Fibroblast of skin of abdomen (primary cell): Measurements from ENCODE around the gene PCP2.
A peak's percentile ranks its signal among the peaks of the same experiment; 100 is the strongest.
"Not testable (repeated sequence)": the region's sequence is repeated elsewhere in the genome, so short reads cannot be mapped to it uniquely, and the experiment has no call there.

Experiments
- DNase-seq: peaks from one replicate; pipeline ENCODE4 v3.0.0-alpha.2; 2013

PCP2 gene

DNA sequence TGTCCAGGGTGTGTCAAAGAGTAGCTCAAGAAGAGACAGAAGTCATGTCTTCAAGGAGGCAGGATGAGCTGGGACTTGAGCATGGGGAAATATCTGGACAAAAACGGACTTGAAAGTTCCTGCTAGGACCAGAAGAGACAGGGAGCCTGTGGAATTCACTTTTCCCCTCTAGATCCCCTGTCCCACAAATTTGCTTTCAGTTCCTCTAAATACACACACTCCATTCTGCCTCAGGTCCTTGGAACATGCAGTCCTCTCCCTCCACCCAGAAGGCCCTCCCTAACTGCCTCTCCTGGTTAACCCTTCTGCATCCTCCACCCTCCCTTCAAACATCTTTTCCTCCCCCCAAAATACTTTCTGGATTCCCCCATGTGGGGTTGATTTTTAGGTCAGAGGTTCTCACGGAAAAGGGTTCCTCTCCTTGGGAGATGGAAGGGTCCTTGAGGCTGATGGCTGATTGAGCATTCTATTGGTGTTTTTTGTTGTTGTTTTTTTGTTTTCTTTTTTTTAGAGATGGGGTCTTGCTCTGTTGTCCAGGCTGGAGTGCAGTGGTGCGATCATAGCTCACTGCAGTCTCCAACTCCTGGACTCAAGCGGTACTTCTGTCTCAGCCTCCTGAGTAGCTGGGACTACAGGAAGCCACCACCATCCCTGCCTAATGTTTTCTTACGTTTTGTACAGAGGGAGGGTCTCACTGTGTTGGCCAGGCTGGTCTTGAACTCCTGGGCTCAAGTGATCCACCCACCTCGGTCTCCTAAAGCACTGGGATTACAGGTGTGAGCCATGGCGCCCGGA is 28.4 kb upstream of the PCP2 start:
- no peak for DNase-seq

DNA sequence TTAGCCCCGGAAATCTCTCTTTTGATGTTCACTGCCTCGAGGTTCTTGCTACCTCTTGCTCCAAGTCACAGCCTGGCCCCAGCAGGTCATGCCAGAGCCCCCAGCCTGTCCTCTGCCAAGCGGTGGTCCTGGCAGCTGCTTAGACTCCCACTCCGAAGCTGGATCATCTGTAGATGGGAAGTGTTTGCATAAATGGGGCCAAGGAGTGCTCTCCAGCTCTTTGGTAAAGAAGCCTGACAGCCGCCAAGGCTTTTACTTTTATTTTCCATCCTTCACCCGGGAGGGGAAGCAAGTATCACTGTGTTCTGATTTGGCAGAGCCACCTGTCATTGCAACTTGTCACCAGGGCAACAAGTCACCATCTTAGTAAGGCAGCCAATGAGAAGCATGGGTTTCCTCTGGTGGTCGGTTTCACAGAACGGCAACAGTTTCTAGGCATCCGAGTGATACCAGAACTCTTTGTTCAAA is 24.7 kb upstream of the PCP2 start:
- no peak for DNase-seq

DNA sequence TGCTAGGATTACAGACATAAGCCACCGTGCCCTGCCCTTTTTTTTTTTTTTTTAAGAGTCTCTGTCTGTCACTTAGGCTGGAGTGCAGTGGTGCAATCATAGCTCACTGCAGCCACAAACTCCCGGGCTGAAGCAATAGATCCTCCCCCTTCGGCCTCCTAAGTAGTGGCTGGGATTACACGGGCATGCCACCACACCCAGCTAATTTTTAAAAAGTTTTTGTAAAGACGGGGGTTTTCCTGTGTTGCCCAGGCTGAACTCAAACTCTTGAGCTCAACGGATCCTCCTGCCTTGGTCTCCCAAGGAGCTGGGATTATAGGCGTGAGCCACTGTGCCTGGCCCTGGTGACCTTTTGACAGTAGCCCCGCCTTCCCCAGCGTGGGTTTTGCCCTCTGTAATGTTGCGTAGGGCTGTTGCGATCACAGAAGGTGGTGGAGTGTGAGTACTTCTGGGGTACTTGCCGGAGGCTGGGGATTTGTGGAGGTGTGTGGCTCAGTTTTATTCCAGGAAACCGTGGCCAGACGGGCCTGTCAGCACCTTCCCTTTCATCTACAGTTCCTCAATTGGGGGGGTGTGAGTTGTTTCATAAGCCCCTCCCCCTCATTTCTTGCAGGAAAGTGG is 23.7 kb upstream of the PCP2 start:
- DNase-seq, result no peak

DNA sequence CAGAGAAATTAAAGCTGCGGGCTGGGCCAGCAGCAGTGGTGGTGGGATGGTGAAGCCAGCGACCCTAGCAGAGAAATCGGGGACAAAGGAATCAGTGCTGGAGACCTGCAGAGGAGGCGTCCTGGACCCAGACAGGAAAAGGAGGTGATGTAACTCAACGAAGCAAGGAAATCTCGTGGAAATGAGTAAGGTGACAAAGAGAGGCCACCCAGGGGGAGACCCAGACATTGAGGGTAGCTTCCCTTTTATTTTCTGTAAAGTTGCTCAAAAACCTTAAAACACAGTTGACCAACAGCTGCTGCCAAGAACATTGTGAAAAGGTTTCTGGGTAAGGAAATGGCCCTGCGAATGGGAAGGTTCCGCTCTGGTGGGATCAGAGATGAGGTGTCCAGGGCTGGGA is 22.1 kb upstream of the PCP2 start:
- DNase-seq, result no peak

DNA sequence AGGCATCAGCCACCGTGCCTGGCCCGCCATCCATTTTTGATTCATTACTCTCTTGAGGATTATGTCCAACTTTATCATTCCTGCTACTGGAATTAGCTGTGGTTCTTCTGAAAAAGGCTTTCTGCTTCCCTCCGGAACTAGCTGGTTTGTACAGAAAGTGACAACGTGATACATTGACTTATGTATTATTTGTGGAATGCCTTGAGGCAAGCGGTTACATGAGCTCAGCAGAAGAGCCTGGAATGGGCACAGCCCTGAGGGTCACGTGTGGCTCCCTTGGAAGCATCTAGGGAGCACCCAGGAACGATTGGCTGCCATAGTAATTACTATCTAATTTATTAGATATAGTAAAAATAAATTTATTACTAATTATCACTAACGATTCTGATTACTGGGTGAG is 20.9 kb upstream of the PCP2 start:
- DNase-seq, result no peak

DNA sequence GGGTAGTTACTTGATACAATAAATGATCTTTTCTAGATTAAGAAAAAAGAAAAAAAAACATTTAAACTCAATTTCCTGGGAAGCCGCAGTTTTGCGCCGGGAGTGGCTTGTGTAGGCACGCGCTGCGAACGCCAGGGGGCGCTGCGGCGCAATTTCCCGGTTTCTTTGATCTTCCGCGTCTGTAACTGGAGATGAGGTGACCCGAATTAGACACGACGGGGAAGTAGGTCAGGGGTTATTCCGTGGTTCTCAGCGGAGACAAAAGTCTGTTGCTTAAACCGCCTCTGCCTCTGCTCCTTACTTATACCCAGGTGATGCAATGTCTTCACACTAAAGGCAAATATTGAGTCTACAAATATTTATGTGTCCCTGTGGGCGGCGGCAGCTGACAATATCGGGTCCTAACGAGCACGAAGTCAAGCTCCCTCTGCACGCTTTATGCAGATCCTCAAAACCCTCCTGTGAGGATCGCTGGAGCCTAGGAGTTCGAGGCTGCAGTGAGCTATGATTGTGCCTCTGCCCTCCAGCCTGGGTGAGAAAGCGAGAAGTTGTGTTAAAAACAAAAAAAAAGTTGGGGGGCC is 18.6 kb upstream of the PCP2 start:
- DNase-seq, result peak; percentile 62

DNA sequence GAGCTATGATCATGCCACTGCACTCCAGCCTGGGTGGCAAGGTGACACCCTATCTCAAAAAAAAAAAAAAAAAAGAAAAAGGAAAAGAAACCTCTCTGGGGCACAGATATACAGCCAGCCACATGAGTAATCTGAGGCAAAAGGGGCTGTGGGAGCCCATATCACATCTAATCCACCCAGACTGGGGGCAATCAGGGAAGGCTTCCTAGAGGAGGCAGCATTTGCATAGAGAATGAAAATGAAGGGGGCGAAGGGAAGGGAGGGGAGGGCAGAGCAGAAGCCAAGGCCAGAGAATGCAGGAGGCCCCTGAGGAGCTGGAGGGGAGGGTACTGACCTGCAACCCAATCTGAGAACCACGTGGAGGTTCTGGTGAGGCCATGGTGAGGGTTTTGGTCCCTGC is 16.6 kb upstream of the PCP2 start:
- no peak for DNase-seq

DNA sequence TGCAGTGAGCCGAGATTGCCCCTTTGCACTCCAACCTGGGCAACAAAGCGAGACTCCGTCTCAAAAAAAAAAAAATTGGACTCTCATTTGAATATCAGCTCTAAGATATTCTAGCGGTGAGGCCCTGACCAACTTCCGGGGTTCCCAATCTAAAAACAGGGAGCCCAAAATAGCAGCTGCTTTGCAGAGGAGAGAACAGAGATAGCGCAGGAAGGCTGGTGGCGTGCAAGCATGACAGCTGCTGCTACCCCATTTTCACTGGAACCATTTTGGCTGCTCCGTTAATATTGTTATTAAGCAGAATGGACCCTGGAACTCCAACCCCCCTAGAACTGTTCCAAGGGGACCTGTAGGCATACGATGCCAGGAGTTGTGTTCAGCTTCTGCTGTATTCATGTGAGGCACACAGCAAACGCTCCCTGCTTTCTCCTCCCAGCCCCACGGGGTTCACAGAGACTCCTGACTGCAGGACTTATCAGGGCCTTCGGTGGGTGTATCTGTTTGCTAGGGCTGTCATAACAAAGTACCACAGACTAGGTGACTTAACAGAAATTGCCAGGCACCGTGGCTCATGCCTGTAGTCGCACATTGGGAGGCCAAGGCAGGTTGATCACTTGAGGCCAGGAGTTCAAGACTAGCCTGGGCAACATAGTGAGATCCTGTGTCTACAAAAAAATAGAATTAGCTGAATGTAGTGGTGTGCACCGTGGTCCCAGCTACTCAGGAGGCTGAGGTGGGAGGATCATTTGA is 14.9 kb upstream of the PCP2 start:
- DNase-seq, result no peak

DNA sequence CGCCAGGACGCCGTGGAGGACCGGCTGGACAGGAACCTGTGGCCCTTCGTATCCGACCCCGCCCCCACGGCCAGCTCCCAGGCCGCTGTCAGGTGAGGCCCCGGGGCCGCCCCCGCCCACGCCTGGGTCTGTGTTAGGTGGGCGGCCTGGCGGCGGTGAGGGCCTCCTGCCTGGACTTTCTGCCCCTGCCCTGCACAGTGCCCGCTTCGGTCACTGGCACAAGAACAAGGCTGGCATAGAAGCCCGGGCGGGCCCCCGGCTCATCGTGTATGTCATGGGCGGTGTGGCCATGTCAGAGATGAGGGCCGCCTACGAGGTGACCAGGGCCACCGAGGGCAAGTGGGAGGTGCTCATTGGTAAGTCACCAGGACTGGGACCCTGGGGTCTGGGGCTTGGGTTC is 13.6 kb upstream of the PCP2 start:
- DNase-seq, result no peak

DNA sequence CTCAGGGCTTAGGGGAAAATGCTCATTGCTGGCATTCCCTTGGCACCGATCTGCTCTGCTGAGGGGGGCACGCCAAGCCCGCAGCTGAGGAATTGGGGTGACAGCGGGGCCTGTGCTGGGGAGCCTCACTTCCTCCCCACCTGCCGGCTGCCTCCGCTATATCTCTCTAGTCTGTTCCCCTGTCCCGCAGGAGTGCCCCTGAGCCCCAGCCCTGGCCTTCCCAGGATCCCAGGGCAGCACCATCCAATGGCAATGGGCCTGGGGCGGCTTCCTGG is 12.8 kb upstream of the PCP2 start:
- DNase-seq, result no peak

DNA sequence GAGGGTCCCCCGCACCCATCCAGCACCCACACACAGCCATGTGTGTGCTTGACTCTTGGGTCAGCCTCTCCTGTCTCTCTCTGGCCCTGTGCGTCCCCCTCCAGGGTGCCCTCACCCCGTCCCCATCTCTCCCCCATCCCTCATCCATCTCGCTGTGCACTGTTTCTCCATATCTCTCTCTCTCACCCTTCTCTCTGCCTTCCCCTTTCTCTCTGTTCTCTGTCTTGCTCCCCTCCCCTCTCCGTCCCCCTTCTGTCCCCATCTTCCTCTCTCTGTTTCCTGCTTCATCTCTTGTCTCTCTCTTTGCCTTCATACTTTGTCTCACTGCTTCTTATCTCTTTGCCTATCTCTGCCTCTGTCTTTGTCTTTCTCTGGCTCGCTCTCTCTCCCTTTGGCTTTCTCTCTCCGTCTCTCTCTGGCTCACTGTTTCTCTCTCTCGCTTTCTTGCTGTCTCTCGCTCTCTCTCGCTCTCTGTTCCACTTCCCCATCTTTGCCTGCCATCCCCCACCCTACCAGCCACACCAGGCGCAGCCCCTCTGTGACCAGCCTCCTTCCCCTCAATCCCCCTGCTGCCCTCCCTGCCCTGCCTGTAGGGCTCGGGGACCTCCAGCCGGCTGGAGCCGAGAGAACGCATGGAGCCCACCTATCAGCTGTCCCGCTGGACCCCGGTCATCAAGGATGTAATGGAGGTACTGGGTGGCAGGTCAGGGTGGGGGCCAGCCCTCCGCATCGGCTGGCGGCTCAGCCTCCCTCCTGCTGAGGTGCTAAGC is 12.3 kb upstream of the PCP2 start:
- no peak for DNase-seq

DNA sequence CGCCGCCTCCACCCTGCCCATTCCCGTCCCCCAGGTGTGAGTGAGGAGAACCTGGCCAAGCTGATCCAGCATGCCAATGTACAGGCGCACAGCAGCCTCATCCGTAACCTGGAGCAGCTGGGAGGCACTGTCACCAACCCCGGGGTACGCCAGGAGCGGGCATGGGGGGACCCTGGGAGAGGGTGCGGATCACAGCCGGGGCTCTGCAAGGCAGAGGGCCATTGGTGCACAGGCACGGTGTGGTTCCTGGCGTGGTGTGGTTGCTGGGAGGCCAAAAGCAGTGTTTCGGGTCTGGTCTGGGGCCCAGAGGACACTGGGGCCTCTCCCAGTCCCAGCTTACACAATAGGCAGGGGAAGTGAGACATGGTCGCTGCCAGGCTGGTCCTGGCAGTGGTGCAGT is 11.6 kb upstream of the PCP2 start:
- DNase-seq, result no peak

DNA sequence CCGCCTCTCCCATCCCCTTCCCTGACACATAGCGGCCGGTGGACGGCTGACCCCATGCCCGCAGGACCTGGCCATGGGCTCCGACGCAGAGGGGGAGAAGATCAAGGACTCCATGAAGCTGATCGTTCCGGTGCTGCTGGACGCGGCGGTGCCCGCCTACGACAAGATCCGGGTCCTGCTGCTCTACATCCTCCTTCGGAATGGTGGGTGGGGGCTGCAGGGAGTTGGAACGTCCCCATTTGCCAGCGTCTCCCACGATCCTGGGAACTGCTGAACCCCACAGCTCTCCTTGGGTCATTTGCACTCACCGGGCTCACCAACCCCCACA is 11.0 kb upstream of the PCP2 start:
- no peak for DNase-seq

DNA sequence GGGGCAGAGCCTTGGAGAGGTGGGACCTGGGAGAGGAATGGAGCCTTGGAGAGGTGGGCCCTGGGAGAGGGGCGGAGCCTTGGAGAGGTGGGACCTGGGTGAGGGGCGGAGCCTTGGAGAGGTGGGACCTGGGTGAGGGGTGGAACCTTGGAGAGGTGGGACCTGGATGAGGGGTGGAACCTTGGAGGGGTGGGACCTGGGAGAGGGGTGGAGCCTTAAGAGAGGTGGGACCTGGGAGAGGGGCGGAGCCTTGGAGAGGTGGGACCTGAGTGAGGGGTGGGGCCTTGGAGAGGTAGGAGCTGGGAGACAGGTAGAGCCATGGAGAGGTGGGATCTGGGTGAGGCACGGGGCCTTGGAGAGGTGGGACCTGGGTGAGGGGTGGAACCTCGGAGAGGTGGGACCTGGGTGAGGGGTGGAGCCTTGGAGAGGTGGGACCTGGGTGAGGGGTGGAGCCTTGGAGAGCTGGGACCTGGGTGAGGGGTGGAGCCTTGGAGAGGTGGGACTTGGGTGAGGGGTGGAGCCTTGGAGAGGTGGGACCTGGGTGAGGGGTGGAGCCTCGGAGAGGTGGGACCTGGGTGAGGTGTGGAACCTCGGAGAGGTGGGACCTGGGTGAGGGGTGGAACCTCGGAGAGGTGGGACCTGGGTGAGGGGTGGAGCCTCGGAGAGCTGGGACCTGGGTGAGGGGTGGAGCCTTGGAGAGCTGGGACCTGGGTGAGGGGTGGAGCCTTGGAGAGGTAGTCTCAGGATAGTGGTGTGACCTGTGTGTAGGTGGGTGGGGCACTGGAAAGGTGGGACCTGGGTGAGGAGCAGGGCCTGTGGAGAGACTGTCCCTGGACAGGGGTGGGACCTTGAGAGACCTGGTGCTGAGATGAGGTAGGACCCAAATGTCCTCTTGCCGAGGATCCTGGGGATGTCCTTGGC is 10.4 kb upstream of the PCP2 start:
- DNase-seq, result not testable (repeated sequence)

DNA sequence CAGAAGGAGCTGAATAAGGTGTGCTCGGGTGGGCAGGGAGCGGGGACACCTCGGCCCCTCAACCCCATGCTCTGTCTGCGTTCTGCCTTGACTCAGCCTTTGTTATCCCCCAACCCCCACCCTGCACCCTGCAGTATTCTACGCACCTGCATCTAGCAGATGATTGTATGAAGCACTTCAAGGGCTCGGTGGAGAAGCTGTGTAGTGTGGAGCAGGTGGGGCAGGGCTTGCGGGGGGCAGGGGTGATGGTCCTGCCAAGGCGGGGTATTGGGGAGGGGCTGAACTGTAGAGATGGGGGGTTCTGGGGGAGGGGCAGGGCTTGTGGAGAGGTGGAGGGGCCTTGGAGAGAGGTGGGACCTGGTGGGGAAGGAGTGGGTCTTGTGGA is 9.5 kb upstream of the PCP2 start:
- DNase-seq, result no peak

DNA sequence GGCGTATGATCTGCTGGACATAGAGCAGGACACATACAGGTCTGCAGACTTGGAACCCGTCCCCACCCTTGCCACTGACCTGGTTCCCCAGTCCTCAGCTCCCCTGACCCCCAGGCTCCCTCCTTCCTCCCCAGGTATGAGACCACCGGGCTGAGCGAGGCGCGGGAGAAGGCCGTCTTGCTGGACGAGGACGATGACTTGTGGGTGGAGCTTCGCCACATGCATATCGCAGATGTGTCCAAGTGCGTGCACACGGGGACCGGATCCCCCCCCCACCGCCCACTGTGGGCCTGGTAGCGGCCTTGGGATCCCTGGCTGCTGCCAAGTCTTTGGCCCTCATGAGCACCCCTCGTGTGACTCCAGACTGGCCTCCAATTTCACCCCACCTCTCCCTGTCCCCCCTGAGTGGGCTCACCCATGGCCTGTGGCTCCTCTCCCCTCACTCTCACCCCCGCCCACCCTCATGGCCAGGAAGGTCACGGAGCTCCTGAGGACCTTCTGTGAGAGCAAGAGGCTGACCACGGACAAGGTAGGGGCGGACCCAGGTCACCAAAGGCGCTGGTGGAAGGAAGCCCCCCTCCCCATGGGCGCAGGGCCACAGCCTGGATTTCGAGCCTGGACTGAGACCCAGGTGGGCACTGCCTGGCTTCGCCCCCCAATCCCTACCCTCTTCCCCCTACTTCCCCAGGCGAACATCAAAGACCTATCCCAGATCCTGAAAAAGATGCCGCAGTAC is 8.9 kb upstream of the PCP2 start:
- no peak for DNase-seq

DNA sequence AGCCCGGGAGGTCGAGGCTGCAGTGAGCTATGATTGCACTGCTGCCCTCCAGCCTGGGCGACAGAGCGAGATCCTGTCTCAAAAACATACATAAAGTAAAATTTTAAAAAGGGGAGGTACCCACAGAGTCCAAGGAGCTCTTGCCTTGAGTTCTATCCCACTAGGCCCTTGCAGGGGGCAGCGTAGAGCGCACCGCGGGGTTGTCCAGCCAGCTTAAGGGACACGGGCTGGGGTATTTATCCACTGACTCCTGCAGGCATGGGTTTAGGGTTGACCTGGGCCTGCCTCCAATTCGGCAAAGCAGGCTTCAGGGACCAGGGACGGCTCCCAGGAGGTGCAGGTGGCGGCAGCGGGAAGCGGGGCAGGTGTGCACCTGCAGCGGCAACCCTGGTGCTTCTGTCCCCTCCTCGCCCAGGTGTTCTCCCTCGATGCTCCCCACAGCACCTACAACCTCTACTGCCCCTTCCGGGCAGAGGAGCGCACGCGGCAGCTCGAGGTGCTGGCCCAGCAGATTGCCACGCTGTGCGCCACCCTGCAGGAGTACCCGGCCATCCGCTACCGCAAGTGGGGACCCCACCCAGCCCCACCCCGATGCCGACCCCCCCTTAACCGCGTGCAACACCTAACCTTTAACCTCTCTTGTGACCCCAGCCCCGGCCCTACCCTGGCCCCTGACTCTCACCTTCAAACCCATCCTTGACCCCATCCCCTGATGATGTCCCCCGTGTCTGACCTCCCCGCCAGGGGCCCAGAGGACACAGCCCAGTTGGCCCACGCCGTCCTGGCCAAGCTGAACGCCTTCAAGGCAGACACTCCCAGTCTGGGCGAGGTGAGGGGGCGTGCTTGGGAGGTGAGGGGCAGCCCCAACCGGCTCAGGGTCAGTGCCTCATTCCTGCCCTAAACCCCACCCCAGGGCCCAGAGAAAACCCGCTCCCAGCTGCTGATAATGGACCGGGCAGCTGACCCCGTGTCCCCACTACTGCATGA is 8.1 kb upstream of the PCP2 start:
- no peak for DNase-seq

DNA sequence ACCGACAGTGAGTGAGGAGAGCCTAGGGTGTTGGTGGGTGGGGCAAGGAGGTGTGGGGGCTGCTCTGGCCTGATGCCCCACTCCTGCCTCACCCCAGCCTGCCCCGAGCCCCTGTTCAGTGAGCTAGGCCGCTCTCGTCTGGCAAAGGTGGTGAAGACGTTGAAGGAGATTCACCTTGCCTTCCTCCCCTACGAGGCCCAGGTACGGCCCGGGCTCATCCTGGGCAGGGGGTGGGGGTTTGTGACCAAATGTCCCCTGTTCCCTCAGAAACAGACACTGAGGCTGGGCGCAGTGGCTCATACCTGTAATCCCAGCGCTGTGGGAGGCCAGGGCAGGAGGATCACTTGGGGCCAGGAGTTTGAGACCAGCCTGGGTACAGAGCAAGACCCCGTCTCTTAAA is 7.3 kb upstream of the PCP2 start:
- DNase-seq, result no peak

DNA sequence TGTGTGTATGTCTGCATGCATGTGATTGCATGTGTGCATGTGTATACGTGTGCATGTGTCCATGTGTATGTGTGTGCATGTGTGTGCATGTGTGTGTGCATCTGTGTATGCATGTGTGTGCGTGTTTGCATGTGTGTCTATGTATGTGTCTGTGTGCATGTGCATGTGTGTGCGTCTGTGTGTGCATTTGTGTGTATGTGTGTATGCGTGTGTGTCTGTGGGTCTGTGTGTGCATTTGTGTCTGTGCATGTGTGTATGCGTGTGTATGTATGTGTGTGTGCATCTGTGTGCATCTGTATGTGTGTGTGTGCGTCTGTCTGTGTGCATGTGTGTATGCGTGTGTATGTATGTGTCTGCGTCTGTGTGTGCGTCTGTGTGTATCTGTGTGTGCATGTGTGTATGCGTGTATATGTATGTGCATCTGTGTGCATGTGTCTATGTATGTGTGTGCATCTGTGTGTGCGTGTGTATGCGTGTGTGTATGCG is 6.4 kb upstream of the PCP2 start:
- no peak for DNase-seq
